HG03025 (cell line): ENCODE results near the gene NDUFB4.
"Not testable (repeated sequence)": the region's sequence is repeated elsewhere in the genome, so short reads cannot be mapped to it uniquely, and the experiment has no call there.

ENCODE experiments used
- ATAC-seq: cut with Tn5 transposase; IDR thresholded peaks from one replicate; pipeline ENCODE4 v1.9.1; 2021; ENCODE audit warnings: mild to moderate bottlenecking, moderate library complexity; ENCODE audit not compliant: unreplicated experiment, low FRiP score

Gene NDUFB4

GRCh38 chr3:120569222-120570057 lies 26.7 kb upstream of the NDUFB4 start:
- no peak for ATAC-seq

GRCh38 chr3:120572027-120572426 lies 24.1 kb upstream of the NDUFB4 start:
- no peak for ATAC-seq

GRCh38 chr3:120587332-120587975 lies 8.7 kb upstream of the NDUFB4 start:
- ATAC-seq, result no peak

- ATAC-seq, result no peak
These were observed 384 bp upstream of the NDUFB4 start for GRCh38 chr3:120595788-120596115.

GRCh38 chr3:120596853-120597223 lies 702 bp downstream of the NDUFB4 start:
- ATAC-seq, result no peak

- ATAC-seq, result peak; percentile 47
These were observed 1.4 kb downstream of the NDUFB4 start for GRCh38 chr3:120597445-120598049.

GRCh38 chr3:120599211-120599610 lies 3.1 kb downstream of the NDUFB4 start:
- ATAC-seq, result no peak

- no peak for ATAC-seq
These were observed 5.4 kb downstream of the NDUFB4 start for GRCh38 chr3:120601554-120601953.

GRCh38 chr3:120602682-120603081 lies 6.5 kb downstream of the NDUFB4 start:
- no peak for ATAC-seq

GRCh38 chr3:120604382-120604781 lies 8.2 kb downstream of the NDUFB4 start:
- ATAC-seq, result no peak

GRCh38 chr3:120604784-120605183 lies 8.6 kb downstream of the NDUFB4 start:
- ATAC-seq, result no peak

- ATAC-seq, result no peak
These were observed 12.4 kb downstream of the NDUFB4 start for GRCh38 chr3:120608506-120608905.

- no peak for ATAC-seq
These were observed 18.6 kb downstream of the NDUFB4 start for GRCh38 chr3:120614765-120615164.

- no peak for ATAC-seq
These were observed 19.9 kb downstream of the NDUFB4 start for GRCh38 chr3:120615847-120616609.

- ATAC-seq, result not testable (repeated sequence)
These were observed 20.6 kb downstream of the NDUFB4 start for GRCh38 chr3:120616745-120617144.

- no peak for ATAC-seq
These were observed 26.3 kb downstream of the NDUFB4 start for GRCh38 chr3:120622457-120622856.

- ATAC-seq, result no peak
These were observed 27.0 kb downstream of the NDUFB4 start for GRCh38 chr3:120622870-120623726.

- ATAC-seq, result no peak
These were observed 27.6 kb downstream of the NDUFB4 start for GRCh38 chr3:120623727-120624093.

GRCh38 chr3:120625159-120625586 lies 29.0 kb downstream of the NDUFB4 start:
- no peak for ATAC-seq

- ATAC-seq, result no peak
These were observed 38.4 kb downstream of the NDUFB4 start for GRCh38 chr3:120634539-120634938.
